ENCODE results near the gene PC. TPM values are rescaled to one million over a fixed set of nuclear protein-coding genes. Genes with fewer than 3 reads are reported as not detected.

The PC gene
- total RNA-seq, 1 donor from 2014 or later: 10.5 TPM

DNA sequence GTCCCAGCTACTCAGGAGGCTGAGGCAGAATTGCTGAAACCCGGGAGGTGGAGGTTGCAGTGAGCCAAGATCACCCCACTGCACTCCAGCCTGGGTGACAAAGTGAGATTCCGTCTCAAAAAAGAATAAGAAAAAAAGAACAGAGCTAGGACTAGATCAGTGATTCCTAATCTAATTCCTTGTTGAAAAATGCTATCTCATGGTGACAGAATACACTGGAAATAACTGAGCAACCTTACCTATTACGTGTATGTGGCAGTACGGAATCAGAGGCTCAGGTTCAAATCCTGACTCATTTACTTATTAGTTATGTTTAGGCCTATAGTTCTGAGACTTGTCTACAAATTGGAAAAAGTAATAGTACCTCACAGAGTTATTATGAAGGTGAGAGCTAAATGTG lies 134.5 kb downstream of the PC start:
- Mint-ChIP-seq H3K27ac (ENCODE audit: unreplicated experiment) (no peak overlapping the region), H3K27me3 (ENCODE audit: low read depth, unreplicated experiment) (no peaks in the 10 kb centered on the region), H3K9me3 (ENCODE audit: unreplicated experiment) (no peaks in the 10 kb centered on the region), H3K4me1 (ENCODE audit: low read depth, unreplicated experiment) (peaks cover 14% of the 10 kb centered on the region), H3K4me3 (ENCODE audit: unreplicated experiment) (no peak overlapping the region), H3K36me3 (ENCODE audit: low read depth, unreplicated experiment) (peaks cover 2% of the 10 kb centered on the region)
- Histone ChIP-seq H4K20me1 (ENCODE audit: insufficient read depth, low read length) (no peaks in the 10 kb centered on the region), H3K9me3 (ENCODE audit: insufficient read depth, low read depth, low read length) (no peaks in the 10 kb centered on the region), H3K4me1 (ENCODE audit: insufficient read depth, low read length) (no peaks in the 10 kb centered on the region), H3K36me3 (ENCODE audit: insufficient read depth, low read length) (no peaks in the 10 kb centered on the region), H3K9ac (ENCODE audit: low read length) (no peak overlapping the region), H3K4me3 (ENCODE audit: insufficient read depth, low read depth, low read length) (no peak overlapping the region), H2AFZ (ENCODE audit: low read depth, low read length) (no peak overlapping the region), H3K4me2 (ENCODE audit: low read length) (no peak overlapping the region), H3K27ac (ENCODE audit: low read depth, low read length) (no peak overlapping the region), H3K27me3 (ENCODE audit: insufficient read depth, low read length) (no peaks in the 10 kb centered on the region), H3K79me2 (ENCODE audit: insufficient read depth, low read length) (no peaks in the 10 kb centered on the region)
- TF ChIP-seq, protein P1, sequence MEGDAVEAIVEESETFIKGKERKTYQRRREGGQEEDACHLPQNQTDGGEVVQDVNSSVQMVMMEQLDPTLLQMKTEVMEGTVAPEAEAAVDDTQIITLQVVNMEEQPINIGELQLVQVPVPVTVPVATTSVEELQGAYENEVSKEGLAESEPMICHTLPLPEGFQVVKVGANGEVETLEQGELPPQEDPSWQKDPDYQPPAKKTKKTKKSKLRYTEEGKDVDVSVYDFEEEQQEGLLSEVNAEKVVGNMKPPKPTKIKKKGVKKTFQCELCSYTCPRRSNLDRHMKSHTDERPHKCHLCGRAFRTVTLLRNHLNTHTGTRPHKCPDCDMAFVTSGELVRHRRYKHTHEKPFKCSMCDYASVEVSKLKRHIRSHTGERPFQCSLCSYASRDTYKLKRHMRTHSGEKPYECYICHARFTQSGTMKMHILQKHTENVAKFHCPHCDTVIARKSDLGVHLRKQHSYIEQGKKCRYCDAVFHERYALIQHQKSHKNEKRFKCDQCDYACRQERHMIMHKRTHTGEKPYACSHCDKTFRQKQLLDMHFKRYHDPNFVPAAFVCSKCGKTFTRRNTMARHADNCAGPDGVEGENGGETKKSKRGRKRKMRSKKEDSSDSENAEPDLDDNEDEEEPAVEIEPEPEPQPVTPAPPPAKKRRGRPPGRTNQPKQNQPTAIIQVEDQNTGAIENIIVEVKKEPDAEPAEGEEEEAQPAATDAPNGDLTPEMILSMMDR (IDR thresholded peaks at IDR 0.05; ENCODE audit: insufficient read depth, low read depth, low read length): no peak
- TF ChIP-seq EZH2 (IDR thresholded peaks at IDR 0.05; ENCODE audit: insufficient read depth, low read length): no peak
- DNase-seq (ENCODE audit: low read depth) (no peak), FAIRE-seq (no peak)

DNA sequence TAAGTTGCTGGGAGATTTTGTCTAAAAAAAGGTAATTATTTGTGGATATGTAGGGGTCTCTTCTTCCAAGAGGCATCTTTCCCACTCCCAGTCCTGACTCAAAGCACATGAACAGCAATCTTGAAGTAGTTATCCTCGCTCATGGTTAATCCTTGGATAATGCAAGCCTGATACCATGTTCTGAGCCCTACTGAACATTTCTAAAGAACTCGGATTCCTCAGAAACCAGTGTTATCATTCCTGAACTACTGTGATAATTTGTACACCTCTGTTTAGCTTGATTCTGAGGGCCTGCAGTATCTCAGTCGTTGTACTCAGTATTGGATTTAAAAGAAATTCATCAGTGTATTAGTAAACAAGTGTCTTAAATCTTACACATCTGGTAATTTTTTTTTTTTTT lies 137.3 kb downstream of the PC start:
- H3K27ac Mint-ChIP-seq (ENCODE audit: unreplicated experiment): no peak overlapping the region
- no peak overlapping the region for H3K4me2 ChIP-seq (ENCODE audit: low read length)
- no peak overlapping the region for H3K4me3 Mint-ChIP-seq (ENCODE audit: unreplicated experiment)
- H3K4me1 Mint-ChIP-seq (ENCODE audit: low read depth, unreplicated experiment): peaks cover 24% of the 10 kb centered on the region
- no peak overlapping the region for H3K4me3 ChIP-seq (ENCODE audit: insufficient read depth, low read depth, low read length)
- no peaks in the 10 kb centered on the region for H3K9me3 Mint-ChIP-seq (ENCODE audit: unreplicated experiment)
- H3K36me3 Mint-ChIP-seq (ENCODE audit: low read depth, unreplicated experiment): peaks cover 2% of the 10 kb centered on the region
- H3K79me2 ChIP-seq (ENCODE audit: insufficient read depth, low read length): no peaks in the 10 kb centered on the region
- H3K27ac ChIP-seq (ENCODE audit: low read depth, low read length): no peak overlapping the region
- no peak for FAIRE-seq
- H2AFZ ChIP-seq (ENCODE audit: low read depth, low read length): no peak overlapping the region
- TF ChIP-seq, protein P1 (IDR thresholded peaks at IDR 0.05; ENCODE audit: insufficient read depth, low read depth, low read length): no peak
- TF ChIP-seq EZH2 (IDR thresholded peaks at IDR 0.05; ENCODE audit: insufficient read depth, low read length): no peak
- H3K27me3 ChIP-seq (ENCODE audit: insufficient read depth, low read length): no peaks in the 10 kb centered on the region
- H3K9ac ChIP-seq (ENCODE audit: low read length): no peak overlapping the region
- no peak for DNase-seq (ENCODE audit: low read depth)
- H3K9me3 ChIP-seq (ENCODE audit: insufficient read depth, low read depth, low read length): no peaks in the 10 kb centered on the region
- H3K36me3 ChIP-seq (ENCODE audit: insufficient read depth, low read length): no peaks in the 10 kb centered on the region
- H3K4me1 ChIP-seq (ENCODE audit: insufficient read depth, low read length): no peaks in the 10 kb centered on the region
- no peaks in the 10 kb centered on the region for H4K20me1 ChIP-seq (ENCODE audit: insufficient read depth, low read length)
- no peaks in the 10 kb centered on the region for H3K27me3 Mint-ChIP-seq (ENCODE audit: low read depth, unreplicated experiment)

DNA sequence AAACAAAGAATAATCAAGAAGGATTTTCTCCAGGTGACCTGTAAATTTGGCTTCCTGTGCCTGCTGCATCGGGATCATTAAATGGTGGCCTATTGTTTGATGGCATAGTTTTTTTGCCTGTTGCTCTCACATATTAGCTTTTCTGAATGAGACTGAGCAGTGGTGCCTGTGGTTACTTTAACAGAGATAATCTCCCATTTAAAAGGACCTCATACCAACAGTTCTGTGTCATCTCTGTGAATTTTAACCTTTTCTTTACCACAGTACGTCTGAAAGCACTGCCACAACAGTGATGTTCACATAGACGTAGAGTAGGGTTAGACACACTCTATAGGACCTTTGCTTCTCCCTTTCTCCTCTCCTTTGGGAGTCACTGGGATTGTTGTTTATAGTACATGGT lies 137.8 kb downstream of the PC start:
- Histone ChIP-seq H3K79me2 (ENCODE audit: insufficient read depth, low read length) (no peaks in the 10 kb centered on the region), H4K20me1 (ENCODE audit: insufficient read depth, low read length) (no peaks in the 10 kb centered on the region), H3K27ac (ENCODE audit: low read depth, low read length) (no peak overlapping the region), H3K4me2 (ENCODE audit: low read length) (no peak overlapping the region), H2AFZ (ENCODE audit: low read depth, low read length) (no peak overlapping the region), H3K27me3 (ENCODE audit: insufficient read depth, low read length) (no peaks in the 10 kb centered on the region), H3K4me3 (ENCODE audit: insufficient read depth, low read depth, low read length) (no peak overlapping the region), H3K9me3 (ENCODE audit: insufficient read depth, low read depth, low read length) (no peaks in the 10 kb centered on the region), H3K36me3 (ENCODE audit: insufficient read depth, low read length) (no peaks in the 10 kb centered on the region), H3K9ac (ENCODE audit: low read length) (no peak overlapping the region), H3K4me1 (ENCODE audit: insufficient read depth, low read length) (no peaks in the 10 kb centered on the region)
- H3K27me3 Mint-ChIP-seq (ENCODE audit: low read depth, unreplicated experiment): no peaks in the 10 kb centered on the region
- H3K4me3 Mint-ChIP-seq (ENCODE audit: unreplicated experiment): no peak overlapping the region
- H3K36me3 Mint-ChIP-seq (ENCODE audit: low read depth, unreplicated experiment): peaks cover 2% of the 10 kb centered on the region
- FAIRE-seq: no peak
- peak overlapping the region; percentile 70 for H3K27ac Mint-ChIP-seq (ENCODE audit: unreplicated experiment)
- peak; percentile 30 for DNase-seq (ENCODE audit: low read depth)
- TF ChIP-seq, protein P1 (IDR thresholded peaks at IDR 0.05; ENCODE audit: insufficient read depth, low read depth, low read length): no peak
- no peak for TF ChIP-seq EZH2 (IDR thresholded peaks at IDR 0.05; ENCODE audit: insufficient read depth, low read length)
- H3K9me3 Mint-ChIP-seq (ENCODE audit: unreplicated experiment): no peaks in the 10 kb centered on the region
- peaks cover 24% of the 10 kb centered on the region for H3K4me1 Mint-ChIP-seq (ENCODE audit: low read depth, unreplicated experiment)

Data from astrocyte (in vitro differentiated cells and primary cell).